GM19035 (cell line): ENCODE data around the gene NKD1.

Experiments used
- ATAC-seq: cut with Tn5 transposase; IDR thresholded peaks from one replicate; pipeline ENCODE4 v1.9.1; 2021; ENCODE audit not compliant: unreplicated experiment

NKD1 gene

GRCh38 chr16:50640391-50640790 lies 92.2 kb downstream of the NKD1 start:
- no peak for ATAC-seq

GRCh38 chr16:50640919-50641817 lies 93.0 kb downstream of the NKD1 start:
- ATAC-seq: no peak

- no peak for ATAC-seq
Observed at GRCh38 chr16:50641818-50642187, 93.6 kb downstream of the NKD1 start.

GRCh38 chr16:50642349-50642748 lies 94.2 kb downstream of the NKD1 start:
- no peak for ATAC-seq

DNA sequence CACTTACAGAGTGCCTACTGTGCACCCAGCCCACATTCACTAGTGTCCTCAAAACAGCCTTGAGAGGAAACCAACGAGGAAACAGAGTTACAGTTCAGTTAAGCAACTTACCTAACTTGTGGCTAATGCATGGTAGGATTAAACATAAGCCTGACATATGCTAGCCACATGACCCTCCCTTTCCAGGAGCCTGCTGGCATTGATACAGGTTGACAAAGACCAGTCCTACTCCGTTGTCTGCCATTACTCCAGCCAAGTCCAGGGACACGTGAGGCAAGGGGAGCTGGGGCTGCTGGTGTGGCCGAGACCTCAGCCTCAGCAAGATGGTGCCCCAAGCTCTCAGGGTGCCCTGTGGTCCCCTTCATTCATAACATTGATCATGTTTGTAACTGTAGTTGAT lies 95.0 kb downstream of the NKD1 start:
- no peak for ATAC-seq

- no peak for ATAC-seq
Observed at GRCh38 chr16:50644245-50644644, 96.0 kb downstream of the NKD1 start.

DNA sequence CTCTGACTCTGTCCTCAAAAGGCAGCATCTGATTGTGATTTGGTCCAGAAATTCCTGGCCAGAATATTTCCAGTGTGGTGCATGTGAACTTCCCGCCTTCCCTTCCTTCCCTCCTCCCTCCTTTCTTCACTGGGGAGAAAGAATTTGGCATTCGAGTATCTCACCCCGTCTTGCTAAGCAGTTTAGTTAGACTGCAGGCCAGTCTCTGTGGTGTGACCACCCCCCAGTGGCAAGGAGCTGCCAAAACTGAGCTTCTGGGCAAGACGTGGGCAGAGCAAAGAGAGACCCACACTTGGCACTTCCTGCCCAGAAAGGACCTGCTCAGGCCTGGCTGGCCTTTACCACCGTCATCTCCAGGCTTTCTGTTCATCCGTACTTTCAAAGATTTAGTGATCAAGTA lies 96.5 kb downstream of the NKD1 start:
- no peak for ATAC-seq

DNA sequence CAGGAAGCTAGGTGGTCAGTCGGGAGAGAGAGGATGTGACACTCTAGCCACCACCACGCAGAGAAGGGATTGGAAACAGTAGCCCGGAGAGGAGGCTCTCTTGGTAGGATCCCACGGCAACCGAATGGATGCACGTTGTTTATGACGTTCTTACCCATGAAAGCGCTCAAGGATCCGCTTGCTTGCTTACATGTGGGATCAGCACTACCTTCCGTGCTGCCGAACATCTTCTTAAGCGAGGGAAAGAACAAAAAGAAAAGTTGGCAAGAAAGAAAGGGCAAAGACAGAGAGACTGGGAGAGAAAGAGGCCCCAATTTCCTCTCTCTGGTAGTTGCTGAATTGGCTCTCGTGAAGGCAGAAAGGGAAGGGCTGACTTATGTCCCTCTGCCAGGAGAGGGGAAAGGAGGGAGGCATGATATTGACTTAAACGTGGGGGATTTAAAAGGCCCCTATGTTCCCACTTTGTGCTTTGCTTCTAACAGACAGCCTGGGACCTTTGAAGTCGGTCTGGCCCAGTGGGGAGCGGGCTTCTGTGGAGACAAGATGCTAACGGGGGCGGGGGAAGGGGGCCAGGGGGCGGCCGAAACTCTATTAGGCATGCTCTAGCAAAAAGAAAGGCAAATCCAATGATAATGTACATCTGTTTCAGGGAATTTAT lies 97.5 kb downstream of the NKD1 start:
- no peak for ATAC-seq

DNA sequence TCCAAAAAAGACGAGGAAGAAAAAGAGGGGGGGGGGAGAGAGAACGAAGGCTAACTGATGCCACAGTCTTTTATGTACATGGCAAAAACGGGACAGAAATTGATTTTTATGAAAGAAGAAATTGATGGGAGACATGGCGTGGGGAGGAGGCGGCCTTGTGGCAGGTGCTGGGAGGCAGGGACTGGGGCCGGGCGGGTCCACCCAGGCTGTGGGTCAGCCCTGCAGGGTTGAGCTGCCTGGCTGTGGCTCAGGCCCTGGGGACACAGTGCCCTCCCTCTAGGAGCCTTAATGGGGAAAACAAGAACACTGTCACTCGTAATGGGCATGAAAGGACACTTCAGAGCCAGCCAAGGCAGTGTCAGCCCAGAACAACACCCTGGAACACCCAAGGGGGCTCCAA lies 98.1 kb downstream of the NKD1 start:
- ATAC-seq: no peak

DNA sequence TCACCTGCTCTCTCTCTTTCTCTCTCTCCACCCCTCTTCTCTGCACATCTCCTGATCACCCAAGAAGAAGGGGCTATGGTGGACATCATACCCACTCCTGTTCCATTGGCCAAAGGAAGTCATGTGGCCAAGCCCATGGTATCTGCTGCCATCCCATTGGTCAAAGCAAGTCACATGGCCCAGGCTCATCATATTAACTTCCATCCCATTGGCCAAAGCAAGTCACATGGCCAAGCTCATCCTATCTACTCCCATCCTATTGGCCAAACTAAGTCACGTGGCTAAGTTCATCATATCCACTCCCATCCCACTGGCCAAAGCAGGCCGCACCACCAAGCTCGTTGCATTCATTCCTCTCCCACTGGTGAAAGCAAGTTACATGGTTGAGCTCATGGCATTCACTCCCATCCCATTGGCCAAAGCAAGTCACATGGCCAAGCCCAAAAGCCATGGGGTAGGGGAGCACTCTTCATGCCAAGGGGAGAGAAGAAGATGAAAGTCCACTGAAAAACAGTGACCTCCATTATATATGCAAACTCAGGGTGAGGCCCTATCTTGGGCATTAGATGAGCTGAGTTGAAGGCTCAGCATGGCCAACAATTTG lies 103.7 kb downstream of the NKD1 start:
- ATAC-seq: no peak

- ATAC-seq: no peak
Observed at GRCh38 chr16:50652836-50653425, 104.7 kb downstream of the NKD1 start.

DNA sequence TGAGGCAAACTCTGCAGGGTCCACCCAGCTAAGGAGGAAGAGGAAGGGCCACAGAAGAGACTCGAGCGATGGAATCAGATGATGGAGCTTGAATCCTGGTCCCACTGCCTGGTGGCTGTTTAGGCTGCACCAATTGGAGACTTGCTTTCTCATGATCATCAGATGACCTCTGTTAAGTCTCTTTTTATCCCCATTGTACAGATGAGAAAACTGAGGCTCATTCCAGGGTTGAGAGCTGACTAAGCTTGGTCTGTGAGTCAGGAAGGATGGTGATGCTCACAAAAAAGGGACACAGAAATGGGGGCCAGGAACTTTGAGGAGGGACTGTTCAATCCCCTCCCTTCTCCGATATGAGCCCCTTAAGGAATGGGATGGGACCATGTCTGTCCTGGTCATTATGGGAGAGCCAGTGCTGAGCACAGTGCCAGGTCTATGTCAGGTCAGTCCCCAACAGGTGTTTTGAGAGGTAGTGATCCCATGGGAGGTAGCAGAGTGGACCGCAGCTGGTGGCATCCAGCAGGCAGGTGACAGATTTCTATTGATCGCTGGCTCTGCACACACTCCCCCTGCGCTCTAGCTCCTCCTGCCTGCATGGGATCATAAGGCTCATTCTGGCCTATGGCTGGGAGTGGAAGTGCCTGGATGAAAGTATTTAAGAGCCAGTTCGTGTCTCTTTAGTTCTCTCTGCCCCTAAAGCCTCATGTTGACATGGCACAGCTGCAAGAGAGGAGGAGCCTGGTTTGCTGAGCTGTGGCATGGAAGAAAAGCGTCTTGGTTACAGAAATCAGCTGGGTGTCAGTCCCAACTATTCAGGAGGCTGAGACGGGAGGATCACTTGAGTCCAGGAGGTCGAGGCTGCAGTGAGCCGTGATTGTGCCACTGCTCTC lies 105.7 kb downstream of the NKD1 start:
- ATAC-seq: no peak

- no peak for ATAC-seq
Observed at GRCh38 chr16:50655558-50656055, 107.4 kb downstream of the NKD1 start.

GRCh38 chr16:50657241-50657640 lies 109.0 kb downstream of the NKD1 start:
- ATAC-seq: no peak

GRCh38 chr16:50659806-50660205 lies 111.6 kb downstream of the NKD1 start:
- ATAC-seq: no peak

GRCh38 chr16:50662306-50662940 lies 114.2 kb downstream of the NKD1 start:
- no peak for ATAC-seq

- no peak for ATAC-seq
Observed at GRCh38 chr16:50664270-50664669, 116.1 kb downstream of the NKD1 start.

GRCh38 chr16:50665128-50665878 lies 117.1 kb downstream of the NKD1 start:
- ATAC-seq: peak; percentile 46
